OCI-LY3 (cell line): ENCODE measurements around the gene CNTNAP2.

Source experiments
- H2AFZ ChIP-seq: fragments of 200-600, 300-600 bp; shearing (Covaris generic); 2 replicates; pipeline ENCODE4 v1.6.0; 2014; ENCODE audit warnings: antibody characterized with exemption, low read depth, low read length
- H3K27ac ChIP-seq: fragments of 200-600, 300-600 bp; sonication (generic); 2 replicates; pipeline ENCODE4 v1.5.1; 2014; ENCODE audit warnings: mild to moderate bottlenecking, low read length, moderate library complexity, mixed read lengths
- H3K27me3 ChIP-seq: fragments of 200-600, 300-600 bp; sonication (generic); 2 replicates; pipeline ENCODE4 v1.6.1; 2014; ENCODE audit warnings: low read depth, low read length, mixed read lengths
- H3K36me3 ChIP-seq: fragments of 200-600, 300-600 bp; sonication (generic); replicated peaks from 2 replicates; pipeline ENCODE3; 2014; ENCODE audit warnings: low read depth, low read length, mixed read lengths
- H3K4me1 ChIP-seq: fragments of 300-600, 200-600 bp; sonication (generic); 2 replicates; pipeline ENCODE4 v1.6.1; 2014; ENCODE audit warnings: low read length, mixed read lengths
- H3K4me2 ChIP-seq: fragments of 200-600, 300-600 bp; sonication (generic); 2 replicates; pipeline ENCODE4 v1.6.1; 2014; ENCODE audit warnings: low read length, mixed read lengths
- H3K4me3 ChIP-seq: fragments of 300-600, 200-600 bp; sonication (generic); 2 replicates; pipeline ENCODE4 v1.5.1; 2014; ENCODE audit warnings: antibody characterized with exemption, mild to moderate bottlenecking, low read length, moderate library complexity
- H3K79me2 ChIP-seq: fragments of 300-600, 200-600 bp; shearing (Covaris generic); 2 replicates; pipeline ENCODE4 v1.6.1; 2014; ENCODE audit warnings: mild to moderate bottlenecking, low read length, mixed read lengths
- H3K9ac ChIP-seq: fragments of 300-600, 200-600 bp; shearing (Covaris generic); 2 replicates; pipeline ENCODE4 v1.6.0; 2014; ENCODE audit warnings: mild to moderate bottlenecking, low read length, moderate library complexity
- H3K9me3 ChIP-seq: fragments of 200-600, 300-600 bp; shearing (Covaris generic); 2 replicates; pipeline ENCODE4 v1.6.1; 2014; ENCODE audit warnings: low read length, mixed read lengths; ENCODE audit not compliant: insufficient read depth
- H4K20me1 ChIP-seq: fragments of 200-600, 300-600 bp; sonication (generic); 2 replicates; pipeline ENCODE4 v1.6.1; 2016; ENCODE audit warnings: low read length, mixed read lengths; ENCODE audit not compliant: insufficient read depth
- CTCF ChIP-seq: fragments of 200-600, 300-600 bp; sonication (generic); IDR thresholded peaks from 2 replicates; pipeline ENCODE4 v1.5.1; 2014; ENCODE audit warnings: antibody characterized with exemption, low read length, low read depth
- EZH2phosphoT487 ChIP-seq: fragments of 200-600 bp; shearing (Covaris generic); IDR thresholded peaks from 2 replicates; pipeline ENCODE4 v1.6.1; 2018; ENCODE audit warnings: antibody characterized with exemption, mixed run types, low read depth

Gene CNTNAP2

DNA sequence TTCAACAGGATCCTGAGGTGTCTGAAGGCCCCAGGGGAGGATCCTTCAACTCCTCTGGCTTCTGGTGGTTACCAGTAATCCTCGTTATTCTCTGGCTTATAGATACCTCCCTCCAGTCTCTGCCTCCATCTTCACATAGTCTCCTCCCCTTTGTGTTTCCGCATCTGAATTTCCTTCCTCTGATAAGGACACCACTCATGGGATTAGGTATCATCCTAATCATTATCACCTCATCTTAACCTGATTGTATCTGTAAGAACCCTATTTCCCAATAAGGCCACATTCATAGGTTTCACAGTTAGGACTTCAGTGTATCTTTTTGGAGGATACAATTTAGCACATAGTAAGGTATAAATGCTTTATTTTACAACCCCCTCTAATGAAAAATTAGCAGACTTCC is 1189.2 kb downstream of the CNTNAP2 start:
- no peak overlapping the region for H3K27ac ChIP-seq
- no peaks in the 10 kb centered on the region for H3K79me2 ChIP-seq
- H3K4me1 ChIP-seq, result no peaks in the 10 kb centered on the region
- no peaks in the 10 kb centered on the region for H3K9me3 ChIP-seq
- H3K4me3 ChIP-seq, result no peak overlapping the region
- TF ChIP-seq CTCF (no peak), EZH2phosphoT487 (no peak)
- H3K9ac ChIP-seq, result no peak overlapping the region
- no peaks in the 10 kb centered on the region for H3K27me3 ChIP-seq
- H3K4me2 ChIP-seq, result no peak overlapping the region
- H4K20me1 ChIP-seq, result no peaks in the 10 kb centered on the region
- H3K36me3 ChIP-seq, result no peaks in the 10 kb centered on the region
- H2AFZ ChIP-seq, result no peak overlapping the region

DNA sequence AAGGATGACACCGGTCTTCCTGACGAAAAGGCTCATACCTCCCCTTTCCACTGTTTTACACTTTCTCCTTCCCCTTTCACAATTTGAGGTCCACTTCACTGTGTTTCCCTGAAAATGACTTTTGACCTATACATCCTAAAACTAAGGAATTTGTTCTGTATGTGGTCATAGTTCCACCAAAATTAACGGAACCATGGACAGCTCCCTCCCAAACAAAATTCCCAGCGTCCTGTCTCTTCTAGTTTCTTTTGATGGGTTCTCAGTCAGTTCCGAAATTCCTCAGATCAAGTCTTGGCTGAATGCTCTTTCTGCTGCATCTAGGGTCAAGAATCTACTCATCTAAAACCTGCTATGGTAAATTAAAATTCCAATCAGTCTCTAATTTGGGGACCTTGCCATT is 1191.9 kb downstream of the CNTNAP2 start:
- H3K79me2 ChIP-seq, result no peaks in the 10 kb centered on the region
- TF ChIP-seq CTCF, result no peak
- TF ChIP-seq EZH2phosphoT487, result no peak
- H3K27ac ChIP-seq, result no peak overlapping the region
- H3K4me1 ChIP-seq, result no peaks in the 10 kb centered on the region
- no peak overlapping the region for H3K4me3 ChIP-seq
- H3K9me3 ChIP-seq, result no peaks in the 10 kb centered on the region
- no peaks in the 10 kb centered on the region for H3K27me3 ChIP-seq
- H3K9ac ChIP-seq, result no peak overlapping the region
- no peak overlapping the region for H3K4me2 ChIP-seq
- H2AFZ ChIP-seq, result no peak overlapping the region
- H4K20me1 ChIP-seq, result no peaks in the 10 kb centered on the region
- H3K36me3 ChIP-seq, result no peaks in the 10 kb centered on the region

DNA sequence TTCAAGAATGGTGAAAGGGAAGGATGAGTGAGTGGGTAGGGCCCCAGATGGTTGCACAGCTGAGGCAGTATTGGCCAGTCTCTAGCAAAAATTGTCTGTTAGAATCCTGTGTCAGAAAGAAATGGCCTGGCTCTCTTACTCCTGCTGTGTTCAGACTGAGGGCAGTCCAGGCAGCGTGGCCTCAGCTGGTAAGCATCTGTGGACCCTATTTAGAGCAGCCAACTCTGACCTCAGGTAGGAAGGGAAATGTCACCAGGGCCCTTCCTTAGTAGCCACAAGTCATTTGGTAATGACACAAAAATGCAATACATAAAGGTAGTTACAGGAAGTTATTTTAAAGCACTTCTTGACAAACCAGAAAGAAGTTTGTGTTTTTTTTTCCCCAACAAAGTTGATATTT is 1194.7 kb downstream of the CNTNAP2 start:
- no peaks in the 10 kb centered on the region for H4K20me1 ChIP-seq
- H3K9ac ChIP-seq, result no peak overlapping the region
- H3K36me3 ChIP-seq, result no peaks in the 10 kb centered on the region
- H3K27ac ChIP-seq, result no peak overlapping the region
- H3K4me2 ChIP-seq, result no peak overlapping the region
- TF ChIP-seq EZH2phosphoT487 (no peak), CTCF (no peak)
- no peak overlapping the region for H2AFZ ChIP-seq
- H3K27me3 ChIP-seq, result no peaks in the 10 kb centered on the region
- H3K79me2 ChIP-seq, result no peaks in the 10 kb centered on the region
- H3K4me3 ChIP-seq, result no peak overlapping the region
- no peaks in the 10 kb centered on the region for H3K4me1 ChIP-seq
- no peaks in the 10 kb centered on the region for H3K9me3 ChIP-seq

- Histone ChIP-seq H3K4me3 (no peak overlapping the region), H3K9me3 (no peaks in the 10 kb centered on the region), H3K9ac (no peak overlapping the region), H3K79me2 (no peaks in the 10 kb centered on the region), H3K27me3 (no peaks in the 10 kb centered on the region), H2AFZ (no peak overlapping the region), H4K20me1 (no peaks in the 10 kb centered on the region), H3K4me2 (no peak overlapping the region), H3K4me1 (no peaks in the 10 kb centered on the region), H3K27ac (no peak overlapping the region), H3K36me3 (no peaks in the 10 kb centered on the region)
- TF ChIP-seq EZH2phosphoT487, result no peak
- TF ChIP-seq CTCF, result no peak
Observed at GRCh38 chr7:147321504-147321903, 1204.9 kb downstream of the CNTNAP2 start.
